Measurements from ENCODE around the gene ZNF777. TPM values are rescaled to one million over a fixed set of nuclear protein-coding genes. Genes with fewer than 3 reads are reported as not detected.

The ZNF777 gene
- total RNA-seq, 1 experiment from 2014 or later, result 15.6 TPM

- H4K5ac ChIP-seq (ENCODE audit: insufficient read length, low read depth, low read length), result no peak overlapping the region
- TF ChIP-seq, protein P1, sequence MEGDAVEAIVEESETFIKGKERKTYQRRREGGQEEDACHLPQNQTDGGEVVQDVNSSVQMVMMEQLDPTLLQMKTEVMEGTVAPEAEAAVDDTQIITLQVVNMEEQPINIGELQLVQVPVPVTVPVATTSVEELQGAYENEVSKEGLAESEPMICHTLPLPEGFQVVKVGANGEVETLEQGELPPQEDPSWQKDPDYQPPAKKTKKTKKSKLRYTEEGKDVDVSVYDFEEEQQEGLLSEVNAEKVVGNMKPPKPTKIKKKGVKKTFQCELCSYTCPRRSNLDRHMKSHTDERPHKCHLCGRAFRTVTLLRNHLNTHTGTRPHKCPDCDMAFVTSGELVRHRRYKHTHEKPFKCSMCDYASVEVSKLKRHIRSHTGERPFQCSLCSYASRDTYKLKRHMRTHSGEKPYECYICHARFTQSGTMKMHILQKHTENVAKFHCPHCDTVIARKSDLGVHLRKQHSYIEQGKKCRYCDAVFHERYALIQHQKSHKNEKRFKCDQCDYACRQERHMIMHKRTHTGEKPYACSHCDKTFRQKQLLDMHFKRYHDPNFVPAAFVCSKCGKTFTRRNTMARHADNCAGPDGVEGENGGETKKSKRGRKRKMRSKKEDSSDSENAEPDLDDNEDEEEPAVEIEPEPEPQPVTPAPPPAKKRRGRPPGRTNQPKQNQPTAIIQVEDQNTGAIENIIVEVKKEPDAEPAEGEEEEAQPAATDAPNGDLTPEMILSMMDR (conservative IDR thresholded peaks at IDR 0.05), result no peak
- no peak overlapping the region for H2BK20ac ChIP-seq (ENCODE audit: low read depth, low read length, poor library complexity, severe bottlenecking)
- no peak for DNase-seq
- Mint-ChIP-seq H3K9me3 (peaks cover 6 to 19% of the 10 kb centered on the region in 2 experiments; a peak in 4 of 5 replicates), H3K4me3 (no peak overlapping the region), H3K36me3 (ENCODE audit: insufficient read depth in 1 of 3, low read depth in 3 of 3) (peaks cover 47 to 73% (median 58%) of the 10 kb centered on the region in 3 experiments), H3K27ac (peak overlapping the region in 1 of 3 experiments; percentile 77; a peak in 1 of 7 replicates), H3K4me1 (peaks cover 8 to 9% of the 10 kb centered on the region in 2 experiments), H3K27me3 (ENCODE audit: low read depth) (peaks cover 2% of the 10 kb centered on the region)
- no peak overlapping the region for H2BK120ac ChIP-seq (ENCODE audit: low read depth, low read length, poor library complexity, severe bottlenecking)
- H2BK5ac ChIP-seq (ENCODE audit: insufficient read length, low read length), result no peak overlapping the region
- H3K4ac ChIP-seq (ENCODE audit: low read depth, low read length), result no peak overlapping the region
- H3T11ph ChIP-seq (ENCODE audit: low read length), result no peak overlapping the region
- H3K56ac ChIP-seq (ENCODE audit: insufficient read length, low read depth, low read length), result no peak overlapping the region
- no peaks in the 10 kb centered on the region for H3K27me3 ChIP-seq (ENCODE audit: insufficient read depth, low read length)
- no peak overlapping the region for H2AK5ac ChIP-seq (ENCODE audit: insufficient read length, low read length)
- no peak overlapping the region for H2AFZ ChIP-seq (ENCODE audit: low read length)
- H3K23ac ChIP-seq (ENCODE audit: insufficient read length, low read depth, low read length), result no peak overlapping the region
- H3K9ac ChIP-seq (ENCODE audit: extremely low read depth, insufficient read length, low read length), result no peak overlapping the region
- H4K91ac ChIP-seq (ENCODE audit: insufficient read length, low read depth, low read length), result no peak overlapping the region
- H3K18ac ChIP-seq (ENCODE audit: insufficient read length, low read depth, low read length), result no peak overlapping the region
- no peak overlapping the region for H4K8ac ChIP-seq (replicated peaks; ENCODE audit: insufficient read length, low read depth, low read length)
- H2BK12ac ChIP-seq (ENCODE audit: insufficient read length, low read depth, low read length), result no peak overlapping the region
- WGBS (ENCODE audit: extremely low coverage, insufficient read length, low lambda C conversion rate), result no CpG with 5 or more reads among the region's 6 CpGs
- no peaks in the 10 kb centered on the region for H3K23me2 ChIP-seq (ENCODE audit: insufficient read length, low read depth, low read length, poor library complexity, severe bottlenecking)
- H3K79me2 ChIP-seq (ENCODE audit: insufficient read depth, low read length), result no peaks in the 10 kb centered on the region
- H3K14ac ChIP-seq (ENCODE audit: insufficient read depth, low read length), result no peak overlapping the region
- H3K4me1 ChIP-seq (ENCODE audit: insufficient read depth, low read length), result no peaks in the 10 kb centered on the region; the same call in 1 of the 2 replicates
- no peaks in the 10 kb centered on the region for H3K79me1 ChIP-seq (ENCODE audit: insufficient read depth, low read depth, low read length, poor library complexity, severe bottlenecking)
- H4K20me1 ChIP-seq (ENCODE audit: control insufficient read depth, insufficient read depth, insufficient read length), result no peaks in the 10 kb centered on the region
- no peak overlapping the region for H3K4me2 ChIP-seq (ENCODE audit: insufficient read depth, insufficient read length, low read length)
- no peak overlapping the region for H2BK15ac ChIP-seq (ENCODE audit: low read depth, low read length)
- H3K9me3 ChIP-seq (ENCODE audit: control insufficient read depth, low read depth, low read length), result no peaks in the 10 kb centered on the region
- no peak overlapping the region for H3K27ac ChIP-seq (ENCODE audit: insufficient read length, low read depth, low read length)
Observed at GRCh38 chr7:149473251-149473650, 12.4 kb upstream of the ZNF777 start.

Data from H9 (cell line).